Suppressor macrophage treated with lipopolysaccharide for 1 hour (primary cell): ENCODE data around the gene TMEM179B.
"Not testable (repeated sequence)": the region's sequence is repeated elsewhere in the genome, so short reads cannot be mapped to it uniquely, and the experiment has no call there.

Experiments
- DNase-seq, 3 donors: peaks; one replicate each; pipeline ENCODE4 v3.0.0-alpha.2; 2020 to 2022

Gene TMEM179B

GRCh38 chr11:62791501-62792201 lies 4.4 kb downstream of the TMEM179B start, which contains the start of gene TMEM223:
TSS of gene TMEM223 (minus strand) at chr11:62792006. CDS start at chr11:62791994, 12 bp downstream.
- DNase-seq: peak; percentile 83 to 95 (median 88)

- no peak for DNase-seq
Measured at GRCh38 chr11:62792202-62792575, 5.0 kb downstream of the TMEM179B start.

- no peak for DNase-seq
Measured at GRCh38 chr11:62794201-62794775, 7.1 kb downstream of the TMEM179B start.

GRCh38 chr11:62796281-62796680 lies 9.1 kb downstream of the TMEM179B start:
- DNase-seq: no peak

GRCh38 chr11:62799486-62799885 lies 12.3 kb downstream of the TMEM179B start:
- DNase-seq: no peak

GRCh38 chr11:62801071-62801470 lies 13.9 kb downstream of the TMEM179B start:
- DNase-seq: no peak

GRCh38 chr11:62804310-62805075 lies 17.3 kb downstream of the TMEM179B start:
- DNase-seq: peak; percentile 58 to 66 (median 60)

- peak; percentile 97 to 99 (median 99) for DNase-seq
Measured at GRCh38 chr11:62805076-62805892, 18.1 kb downstream of the TMEM179B start, which contains the start of gene NXF1. TSS of gene NXF1 (minus strand) at chr11:62805440. CDS start at chr11:62805356, 84 bp downstream.

- DNase-seq: peak in 2 of 3 donors; percentile 34 to 43
Measured at GRCh38 chr11:62805961-62806441, 18.8 kb downstream of the TMEM179B start.

- DNase-seq: peak; percentile 92 to 95 (median 92)
Measured at GRCh38 chr11:62806611-62807121, 19.5 kb downstream of the TMEM179B start.

- DNase-seq: no peak
Measured at GRCh38 chr11:62810748-62811147, 23.5 kb downstream of the TMEM179B start.

GRCh38 chr11:62811659-62812058 lies 24.5 kb downstream of the TMEM179B start:
- DNase-seq: no peak

GRCh38 chr11:62816557-62816956 lies 29.4 kb downstream of the TMEM179B start:
- peak; percentile 44 to 63 (median 62) for DNase-seq

GRCh38 chr11:62817129-62817528 lies 29.9 kb downstream of the TMEM179B start:
- DNase-seq: peak in 1 of 3 donors; percentile 29

- DNase-seq: no peak
Measured at GRCh38 chr11:62823677-62824076, 36.5 kb downstream of the TMEM179B start.

- DNase-seq: not testable (repeated sequence)
Measured at GRCh38 chr11:62828130-62828529, 40.9 kb downstream of the TMEM179B start.

GRCh38 chr11:62830904-62831519 lies 43.8 kb downstream of the TMEM179B start:
- DNase-seq: peak in 1 of 3 donors; percentile 35

- peak; percentile 99 to 100 (median 100) for DNase-seq
Measured at GRCh38 chr11:62831520-62832335, 44.5 kb downstream of the TMEM179B start, which contains the start of gene STX5. TSS of gene STX5 (minus strand) at chr11:62832051. CDS start at chr11:62831243, 808 bp downstream.

GRCh38 chr11:62832336-62833234 lies 45.4 kb downstream of the TMEM179B start, which contains the start of gene TEX54:
TSS of gene TEX54 (minus strand) at chr11:62832841.
- peak; percentile 41 to 61 (median 47) for DNase-seq
